Measurements from ENCODE around the gene TMEM245.
A peak's percentile ranks its signal among the peaks of the same experiment; 100 is the strongest.

Gene TMEM245

GRCh38 chr9:109109967-109110328, 9.8 kb downstream of the TMEM245 start:
- in situ Hi-C loops (cut with MboI; ENCODE audit: low pct_unique_long_range_greater_than_20kb, low sequenced_read_pairs, unreplicated experiment) = no loop called here
- TF ChIP-seq CTCF (IDR thresholded peaks at IDR 0.05; ENCODE audit: extremely low read depth, insufficient read depth, missing control alignments) = no peak
- no peak for DNase-seq (ENCODE audit: low spot score)

DNA sequence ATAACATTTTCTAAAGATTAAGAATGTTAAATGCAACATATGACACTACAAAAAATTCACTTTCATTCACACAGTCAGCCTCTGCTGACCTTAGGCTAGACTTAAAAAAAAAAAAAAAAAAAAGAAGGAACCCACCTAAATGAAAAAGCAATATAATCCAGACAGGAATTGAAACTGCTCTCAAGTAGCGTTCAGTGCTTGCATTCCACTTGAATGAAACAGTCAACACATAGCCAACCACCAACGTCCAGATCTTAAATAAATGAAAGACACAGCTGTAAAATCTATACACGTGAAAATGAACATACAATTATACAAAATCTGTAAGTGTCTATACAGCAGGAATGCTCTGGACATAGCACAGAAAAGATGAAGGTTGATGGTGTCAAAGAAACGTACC, 11.4 kb downstream of the TMEM245 start:
- in situ Hi-C loops (cut with MboI; ENCODE audit: low pct_unique_long_range_greater_than_20kb, low sequenced_read_pairs, unreplicated experiment) = no loop called here
- no peak for TF ChIP-seq CTCF (IDR thresholded peaks at IDR 0.05; ENCODE audit: extremely low read depth, insufficient read depth, missing control alignments)

DNA sequence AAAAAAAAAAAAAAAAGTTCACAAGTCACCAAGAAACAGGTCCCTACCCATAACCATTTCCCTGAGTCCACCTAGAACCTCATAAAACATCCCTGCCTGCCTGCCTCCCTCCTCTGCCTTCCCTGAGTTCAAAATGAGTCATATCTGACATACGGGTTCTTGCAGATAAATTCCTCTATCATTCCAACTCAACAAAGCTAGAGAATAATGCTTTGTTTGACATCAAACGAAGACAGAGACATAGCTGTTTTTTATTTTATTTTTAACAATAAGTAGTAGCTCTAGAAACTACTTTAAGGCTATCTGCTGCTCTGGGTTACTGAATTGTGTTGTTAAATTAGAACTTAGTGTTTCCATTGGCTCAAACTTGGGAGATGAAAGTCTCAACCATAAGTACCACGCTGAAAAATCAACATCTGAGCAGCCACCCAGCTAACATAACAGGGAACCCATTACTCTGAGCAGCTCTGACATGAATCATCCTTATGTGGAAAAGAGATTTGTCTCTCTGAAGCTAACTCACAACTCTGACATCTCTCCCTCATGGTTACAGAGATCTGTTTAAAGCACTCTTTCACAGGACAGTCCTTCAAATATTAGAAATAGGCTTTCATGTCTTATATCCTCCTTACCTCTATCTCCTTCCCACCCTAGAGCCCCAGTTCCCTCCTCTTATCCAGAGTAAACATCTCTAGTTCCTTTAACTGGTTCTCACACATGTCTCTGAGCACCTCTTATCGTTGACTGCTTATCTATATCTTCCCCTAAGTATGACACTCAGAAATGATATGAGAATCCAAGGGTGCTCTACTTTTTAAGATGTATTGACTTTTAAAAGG, 12.1 kb downstream of the TMEM245 start:
- no peak for TF ChIP-seq CTCF (IDR thresholded peaks at IDR 0.05; ENCODE audit: extremely low read depth, insufficient read depth, missing control alignments)

More for the DNA sequence above, 11.4 kb downstream of the TMEM245 start:
- no peak for DNase-seq (ENCODE audit: low spot score)

GRCh38 chr9:109101810-109102209, 17.9 kb downstream of the TMEM245 start:
- no peak for TF ChIP-seq CTCF (IDR thresholded peaks at IDR 0.05; ENCODE audit: extremely low read depth, insufficient read depth, missing control alignments)
- in situ Hi-C loops (cut with MboI; ENCODE audit: low pct_unique_long_range_greater_than_20kb, low sequenced_read_pairs, unreplicated experiment) = no loop called here
- peak; percentile 42 for DNase-seq (ENCODE audit: low spot score)

More for the DNA sequence above, 12.1 kb downstream of the TMEM245 start:
- in situ Hi-C loops (cut with MboI; ENCODE audit: low pct_unique_long_range_greater_than_20kb, low sequenced_read_pairs, unreplicated experiment) = no loop called here
- no peak for DNase-seq (ENCODE audit: low spot score)

DNA sequence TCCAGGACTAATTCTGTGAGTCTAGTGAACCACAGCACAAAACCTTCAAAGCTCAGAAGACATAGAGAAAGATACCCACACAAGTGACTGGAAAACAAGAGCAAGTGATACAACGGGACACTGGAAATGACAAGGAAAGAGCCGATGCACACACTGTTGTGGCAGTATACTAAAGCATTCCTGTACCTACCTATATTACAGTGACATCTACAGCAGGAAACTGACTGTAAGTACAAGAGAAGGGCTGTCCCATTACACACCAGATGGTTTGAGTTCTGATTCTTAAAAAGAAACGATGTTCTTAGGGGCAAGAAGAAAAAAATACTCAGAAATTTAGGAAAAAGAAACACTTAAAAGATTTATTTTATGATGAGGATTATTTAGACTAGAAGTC, 18.5 kb downstream of the TMEM245 start:
- in situ Hi-C loops (cut with MboI; ENCODE audit: low pct_unique_long_range_greater_than_20kb, low sequenced_read_pairs, unreplicated experiment) = no loop called here

GRCh38 chr9:109100543-109101201, 19.1 kb downstream of the TMEM245 start:
- in situ Hi-C loops (cut with MboI; ENCODE audit: low pct_unique_long_range_greater_than_20kb, low sequenced_read_pairs, unreplicated experiment) = no loop called here
- no peak for DNase-seq (ENCODE audit: low spot score)
- no peak for TF ChIP-seq CTCF (IDR thresholded peaks at IDR 0.05; ENCODE audit: extremely low read depth, insufficient read depth, missing control alignments)

More for the DNA sequence above, 18.5 kb downstream of the TMEM245 start:
- no peak for TF ChIP-seq CTCF (IDR thresholded peaks at IDR 0.05; ENCODE audit: extremely low read depth, insufficient read depth, missing control alignments)
- DNase-seq (ENCODE audit: low spot score) = no peak

Data from GM13977 (cell line).